Esophagus muscularis mucosa (tissue), 4 donors: ENCODE results near the gene PRIMA1. TPM values are rescaled to one million over a fixed set of nuclear protein-coding genes. Genes with fewer than 3 reads are reported as not detected.

ENCODE experiments used
- DNase-seq: peaks from one replicate; pipeline ENCODE4 v3.0.0-alpha.2; 2017; ENCODE audit errors: extremely low spot score
- H3K27ac ChIP-seq, 4 donors: fragments of 200-600 bp; sonication (generic); replicated peaks in 1 of 4; 1 replicate in 3 of 4; 2 replicates in 1 of 4; pipeline ENCODE4 v1.5.1; 2016 to 2019; ENCODE audit warnings: mild to moderate bottlenecking in 1 of 4
- H3K27me3 ChIP-seq, 4 donors: fragments of 200-600 bp; sonication (generic); one replicate each; pipeline versions ENCODE4 v1.5.1 to v1.6.0; 2016 to 2019
- H3K36me3 ChIP-seq, 4 donors: fragments of 200-600 bp; sonication (generic); one replicate each; pipeline ENCODE4 v1.5.1; 2016 to 2019
- H3K4me1 ChIP-seq, 4 donors: fragments of 200-600 bp; sonication (generic); one replicate each; pipeline ENCODE4 v1.5.1; 2016 to 2019
- H3K4me3 ChIP-seq, 4 donors: fragments of 200-600 bp; sonication (generic); 1 replicate in 2 of 4; 2 replicates in 2 of 4; pipeline ENCODE4 v1.5.1; 2016 to 2019; ENCODE audit warnings: mild to moderate bottlenecking in 4 of 4, moderate library complexity in 1 of 4
- H3K9me3 ChIP-seq, 4 donors: fragments of 200-600 bp; sonication (generic); 1 replicate in 3 of 4; 2 replicates in 1 of 4; pipeline ENCODE4 v1.5.1; 2016 to 2019
- EP300 ChIP-seq: sonication (generic); formaldehyde crosslinking; IDR thresholded peaks from one replicate; pipeline ENCODE4 v1.6.1; 2017; ENCODE audit warnings: antibody characterized with exemption
- POLR2A ChIP-seq: fragments of 450-650 bp; IDR thresholded peaks from one replicate; pipeline ENCODE4 v1.6.1; 2017; ENCODE audit warnings: antibody characterized with exemption, moderate library complexity, mild to moderate bottlenecking, low read depth
- POLR2AphosphoS5 ChIP-seq, 2 donors: sonication (generic); formaldehyde crosslinking; IDR thresholded peaks; one replicate each; pipeline ENCODE4 v1.6.1; 2017; ENCODE audit warnings: antibody characterized with exemption in 2 of 2
- WGBS: methylation state at CpG from one replicate; pipeline ENCODE4 v1.1.5; 2018; 5-methylcytosine and 5-hydroxymethylcytosine counted together
- intact Hi-C: fragments of 100-400 bp; cut with DNase I; formaldehyde crosslinking; loops from one replicate; pipeline ENCODE4 v1.15.1; 2023
- total RNA-seq, 4 donors: library from RNA; depleted of rRNA; stranded (reverse); fragments of >200 nt; gene quantifications; one replicate each; pipeline versions ENCODE4 v1.1.0 to v1.2.1, GENCODE V29; 2016
- TF ChIP-seq, protein P1 (sequence below), 3 experiments: fragments of 200-600 bp in 2 of 3; fragments of 450-650 bp in 1 of 3; sonication (generic) in 2 of 3; IDR thresholded peaks; one replicate each; pipeline ENCODE4 v1.5.1; 2017 to 2019; ENCODE audit warnings: antibody characterized with exemption in 3 of 3, mild to moderate bottlenecking in 2 of 3, moderate library complexity in 1 of 3

PRIMA1 gene
- total RNA-seq, 4 donors from 2014 or later = 18.7 to 30.9 (median 21.8) TPM

DNA sequence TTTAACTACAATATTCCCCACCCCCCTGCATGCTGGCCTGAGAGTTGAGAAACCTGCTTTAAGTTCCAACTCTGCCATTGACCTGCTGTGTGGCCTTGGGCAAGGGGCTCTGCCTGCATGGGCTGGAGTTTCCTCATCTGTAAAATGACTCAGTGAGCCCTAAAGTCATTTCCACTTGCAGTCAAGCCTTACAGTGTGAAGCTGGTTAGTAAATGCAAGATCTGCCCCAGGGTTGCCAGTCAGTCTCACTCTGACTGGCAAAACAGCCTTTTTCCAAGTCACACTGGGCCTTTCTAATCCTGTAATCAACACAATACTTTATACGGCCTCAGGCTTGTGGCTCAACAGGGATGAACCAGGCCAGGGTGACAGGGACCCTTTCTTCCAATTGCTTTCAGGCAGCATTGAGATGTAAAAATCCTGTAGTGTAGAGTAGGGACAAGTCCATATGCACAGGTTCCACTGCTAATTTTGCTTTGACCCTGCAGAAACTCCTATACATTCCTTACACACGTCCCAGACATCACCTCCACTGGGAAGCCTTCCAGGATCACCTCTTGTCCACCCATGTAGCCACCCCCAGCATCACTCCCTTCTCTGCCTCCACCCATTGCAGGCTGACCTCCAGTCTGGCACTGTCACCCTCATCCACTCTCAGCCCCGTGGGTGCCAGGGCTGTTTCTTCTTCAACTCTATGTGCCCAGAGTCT lies 42.6 kb upstream of the PRIMA1 start:
- Histone ChIP-seq H3K27ac (no peak overlapping the region), H3K4me3 (no peak overlapping the region), H3K9me3 (no peaks in the 10 kb centered on the region), H3K36me3 (no peaks in the 10 kb centered on the region), H3K4me1 (peaks cover 0 to 13% (median 6%) of the 10 kb centered on the region in 4 donors), H3K27me3 (no peaks in the 10 kb centered on the region)
- intact Hi-C loops = no loop called here
- WGBS = 76% methylated on average over 3 of the region's 3 CpGs
- DNase-seq = no peak
- TF ChIP-seq POLR2AphosphoS5 (IDR thresholded peaks at IDR 0.05) = no peak
- no peak for TF ChIP-seq EP300
- TF ChIP-seq, protein P1, sequence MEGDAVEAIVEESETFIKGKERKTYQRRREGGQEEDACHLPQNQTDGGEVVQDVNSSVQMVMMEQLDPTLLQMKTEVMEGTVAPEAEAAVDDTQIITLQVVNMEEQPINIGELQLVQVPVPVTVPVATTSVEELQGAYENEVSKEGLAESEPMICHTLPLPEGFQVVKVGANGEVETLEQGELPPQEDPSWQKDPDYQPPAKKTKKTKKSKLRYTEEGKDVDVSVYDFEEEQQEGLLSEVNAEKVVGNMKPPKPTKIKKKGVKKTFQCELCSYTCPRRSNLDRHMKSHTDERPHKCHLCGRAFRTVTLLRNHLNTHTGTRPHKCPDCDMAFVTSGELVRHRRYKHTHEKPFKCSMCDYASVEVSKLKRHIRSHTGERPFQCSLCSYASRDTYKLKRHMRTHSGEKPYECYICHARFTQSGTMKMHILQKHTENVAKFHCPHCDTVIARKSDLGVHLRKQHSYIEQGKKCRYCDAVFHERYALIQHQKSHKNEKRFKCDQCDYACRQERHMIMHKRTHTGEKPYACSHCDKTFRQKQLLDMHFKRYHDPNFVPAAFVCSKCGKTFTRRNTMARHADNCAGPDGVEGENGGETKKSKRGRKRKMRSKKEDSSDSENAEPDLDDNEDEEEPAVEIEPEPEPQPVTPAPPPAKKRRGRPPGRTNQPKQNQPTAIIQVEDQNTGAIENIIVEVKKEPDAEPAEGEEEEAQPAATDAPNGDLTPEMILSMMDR (IDR thresholded peaks at IDR 0.05) = no peak
- no peak for TF ChIP-seq POLR2A

DNA sequence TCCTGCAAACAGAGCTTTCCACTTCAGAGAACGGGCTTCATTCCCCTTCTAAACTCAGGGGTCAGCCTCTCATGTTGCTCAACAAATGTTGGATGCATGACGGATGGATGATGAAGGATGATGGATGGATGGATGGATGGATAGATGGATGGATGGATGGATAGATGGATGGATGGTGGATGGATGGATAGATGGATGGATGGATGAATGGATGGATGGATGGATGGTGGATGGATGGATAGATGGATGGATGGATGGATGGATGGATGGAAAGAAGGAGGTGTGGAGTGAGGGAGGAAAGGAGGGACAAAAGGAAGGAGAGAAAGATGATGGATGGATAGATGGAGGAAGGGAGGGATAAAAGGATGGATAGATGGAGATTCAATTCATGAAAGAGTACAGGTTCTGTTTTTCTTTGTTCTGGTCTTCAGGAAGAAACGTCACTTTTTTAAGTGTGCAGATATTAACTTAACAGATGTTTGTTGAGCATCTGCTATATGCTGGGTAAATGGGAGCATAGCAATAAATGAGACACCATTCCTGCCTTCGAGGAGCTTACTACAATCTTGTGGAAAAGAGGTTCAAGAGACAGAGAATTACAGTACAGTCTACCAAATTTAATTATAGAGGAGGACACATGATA lies 41.7 kb upstream of the PRIMA1 start:
- Histone ChIP-seq H3K9me3 (no peaks in the 10 kb centered on the region), H3K36me3 (no peaks in the 10 kb centered on the region), H3K27me3 (peaks cover 0 to 5% (median 1%) of the 10 kb centered on the region in 4 donors), H3K4me1 (peaks cover 0 to 13% (median 6%) of the 10 kb centered on the region in 4 donors), H3K27ac (no peak overlapping the region), H3K4me3 (no peak overlapping the region)
- 91% methylated on average over 4 of the region's 4 CpGs for WGBS
- DNase-seq = no peak
- intact Hi-C loops = no loop called here
- no peak for TF ChIP-seq POLR2A
- TF ChIP-seq POLR2AphosphoS5 (IDR thresholded peaks at IDR 0.05) = no peak
- TF ChIP-seq, protein P1 (IDR thresholded peaks at IDR 0.05) = no peak
- TF ChIP-seq EP300 = no peak

DNA sequence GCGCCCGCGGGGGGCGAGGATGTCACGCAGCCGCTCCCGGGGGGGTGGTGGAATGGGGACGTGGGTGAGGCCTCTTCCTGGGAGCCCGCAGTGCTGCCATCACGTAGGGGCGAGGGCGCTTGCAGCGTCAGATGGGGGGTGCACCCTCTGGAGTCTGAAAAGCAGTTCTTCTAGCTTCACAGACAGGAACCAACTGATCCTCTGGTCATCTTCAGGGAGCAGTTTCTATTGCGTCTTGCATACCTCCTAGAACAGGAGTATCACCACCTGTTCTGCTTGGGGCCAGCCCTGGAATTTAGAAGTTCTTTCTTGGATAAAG lies 36.9 kb upstream of the PRIMA1 start:
- WGBS = 53% methylated on average over 13 of the region's 14 CpGs
- intact Hi-C loops = no loop called here

DNA sequence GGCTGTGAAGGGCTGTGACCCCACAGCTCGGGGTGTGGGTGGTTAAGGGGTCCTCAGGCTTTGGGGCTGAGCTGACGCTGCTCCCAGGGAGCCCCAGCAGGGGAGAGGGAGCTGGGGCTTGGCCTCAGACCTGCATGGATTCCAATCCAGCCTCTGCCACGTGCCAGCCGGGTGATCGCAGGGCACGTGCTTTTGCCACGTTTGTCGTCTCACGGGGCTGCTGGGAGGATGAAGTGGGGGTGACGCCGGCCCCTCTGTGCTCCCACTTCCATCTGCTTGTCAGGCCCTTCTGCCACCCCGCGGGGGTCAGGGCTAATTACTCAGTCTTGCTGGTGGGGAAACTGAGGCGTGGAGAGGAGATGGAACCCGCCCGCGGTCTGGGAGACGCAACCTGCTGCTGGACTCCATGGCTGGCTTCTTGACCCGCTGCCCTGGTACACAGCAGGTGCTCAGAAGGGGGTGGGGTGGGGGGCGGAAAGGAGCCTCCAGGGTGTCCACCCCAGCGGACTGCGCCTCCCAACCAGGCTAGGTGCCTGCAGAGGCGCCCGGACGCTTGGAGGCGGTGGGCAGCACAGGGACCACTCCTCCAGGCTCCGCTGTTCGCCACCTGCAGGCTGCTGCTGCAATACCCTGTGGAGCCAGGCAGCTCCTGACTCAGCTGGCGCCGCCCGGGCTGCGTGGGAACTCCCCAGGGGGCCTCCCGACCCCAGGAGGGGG lies 36.4 kb upstream of the PRIMA1 start:
- WGBS = 71% methylated on average over 23 of the region's 33 CpGs
- intact Hi-C loops = no loop called here
- H3K4me3 ChIP-seq = no peak overlapping the region

More for the DNA sequence above, 36.9 kb upstream of the PRIMA1 start:
- no peaks in the 10 kb centered on the region for H3K36me3 ChIP-seq
- no peak for DNase-seq
- H3K27ac ChIP-seq = no peak overlapping the region
- no peaks in the 10 kb centered on the region for H3K9me3 ChIP-seq
- peaks cover 0 to 27% (median 3%) of the 10 kb centered on the region in 4 donors for H3K27me3 ChIP-seq
- no peak overlapping the region for H3K4me3 ChIP-seq
- TF ChIP-seq EP300 (no peak), POLR2AphosphoS5 (IDR thresholded peaks at IDR 0.05) (no peak), POLR2A (no peak)
- TF ChIP-seq, protein P1 (IDR thresholded peaks at IDR 0.05) = no peak
- H3K4me1 ChIP-seq = no peaks in the 10 kb centered on the region

DNA sequence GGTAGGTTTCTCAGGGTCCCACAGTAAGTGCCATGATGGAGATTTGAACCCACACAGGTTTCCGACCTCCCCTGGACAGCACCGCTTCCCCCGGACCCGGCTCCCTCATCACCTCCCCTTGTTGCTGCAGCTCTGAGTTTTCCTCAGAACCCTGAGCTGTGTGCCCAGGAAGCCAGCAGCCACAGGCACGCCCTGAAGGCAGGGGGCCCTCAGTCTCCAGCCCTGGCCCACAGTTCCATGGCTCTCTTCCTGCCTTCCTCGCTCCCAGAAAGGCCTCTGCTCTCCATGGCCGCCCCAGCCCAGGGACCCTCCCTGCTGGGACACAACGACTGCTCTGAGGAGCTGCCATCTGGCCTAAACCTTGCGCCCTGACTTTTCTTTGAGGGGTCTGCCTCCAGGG lies 35.8 kb upstream of the PRIMA1 start:
- H3K27me3 ChIP-seq = peaks cover 0 to 27% (median 3%) of the 10 kb centered on the region in 4 donors
- no peak overlapping the region for H3K4me3 ChIP-seq
- H3K9me3 ChIP-seq = no peaks in the 10 kb centered on the region
- H3K27ac ChIP-seq = no peak overlapping the region
- no peaks in the 10 kb centered on the region for H3K4me1 ChIP-seq
- TF ChIP-seq POLR2A (no peak), POLR2AphosphoS5 (IDR thresholded peaks at IDR 0.05) (no peak), EP300 (no peak)
- TF ChIP-seq, protein P1 (IDR thresholded peaks at IDR 0.05) = no peak
- no peaks in the 10 kb centered on the region for H3K36me3 ChIP-seq
- 94% methylated on average over 8 of the region's 9 CpGs for WGBS
- no peak for DNase-seq
- intact Hi-C loops = no loop called here

More for the DNA sequence above, 36.4 kb upstream of the PRIMA1 start:
- no peaks in the 10 kb centered on the region for H3K4me1 ChIP-seq
- no peak for TF ChIP-seq POLR2AphosphoS5 (IDR thresholded peaks at IDR 0.05)
- no peak for TF ChIP-seq EP300
- no peak for DNase-seq
- H3K36me3 ChIP-seq = no peaks in the 10 kb centered on the region
- H3K27ac ChIP-seq = no peak overlapping the region
- H3K27me3 ChIP-seq = peaks cover 0 to 27% (median 3%) of the 10 kb centered on the region in 4 donors
- no peaks in the 10 kb centered on the region for H3K9me3 ChIP-seq
